Effector memory CD4-positive, alpha-beta T cell (primary cell): ENCODE results near the gene CHTF18.

Experiments used
- DNase-seq, 3 donors: peaks; one replicate each; pipeline ENCODE4 v3.0.0-alpha.2; 2020
- H3K27ac ChIP-seq: 2 replicates; pipeline ENCODE4 v1.7.0; 2013; ENCODE audit warnings: mild to moderate bottlenecking, low read length, moderate library complexity; ENCODE audit not compliant: insufficient read depth, poor library complexity, severe bottlenecking
- H3K27me3 ChIP-seq: replicated peaks from 2 replicates; pipeline ENCODE4 v1.7.0; 2013; ENCODE audit warnings: mild to moderate bottlenecking, low read length; ENCODE audit not compliant: insufficient read depth, control insufficient read depth, poor library complexity, severe bottlenecking
- H3K36me3 ChIP-seq: 2 replicates; pipeline ENCODE4 v1.7.0; 2013; ENCODE audit warnings: mild to moderate bottlenecking, low read length, moderate library complexity; ENCODE audit not compliant: control insufficient read depth, insufficient read depth
- H3K4me1 ChIP-seq: 2 replicates; pipeline ENCODE4 v1.7.0; 2013; ENCODE audit warnings: low read length, mild to moderate bottlenecking; ENCODE audit not compliant: control insufficient read depth, insufficient read depth, poor library complexity, severe bottlenecking
- H3K4me3 ChIP-seq: 2 replicates; pipeline ENCODE4 v1.7.0; 2013; ENCODE audit warnings: low read length, low read depth, mild to moderate bottlenecking; ENCODE audit not compliant: insufficient read depth, poor library complexity, severe bottlenecking
- H3K9me3 ChIP-seq: 2 replicates; pipeline ENCODE4 v1.7.0; 2013; ENCODE audit warnings: mild to moderate bottlenecking, low read length, moderate library complexity; ENCODE audit not compliant: control insufficient read depth

Gene CHTF18

GRCh38 chr16:799111-799947 lies 10.9 kb downstream of the CHTF18 start:
- H3K27me3 ChIP-seq = peaks cover 25% of the 10 kb centered on the region
- no peak for DNase-seq
- H3K4me3 ChIP-seq = no peak overlapping the region

GRCh38 chr16:799948-800833 lies 11.8 kb downstream of the CHTF18 start, which contains the start of gene GNG13:
Gene GNG13, minus strand, starts transcription at chr16:800734. Its CDS starts 1,657 bp downstream, at chr16:799077.
- Histone ChIP-seq H3K36me3 (no peaks in the 10 kb centered on the region), H3K9me3 (no peaks in the 10 kb centered on the region), H3K4me1 (peaks cover 5% of the 10 kb centered on the region), H3K27ac (no peak within 1 kb of the TSS), H3K4me3 (no peak within 1 kb of the TSS), H3K27me3 (peaks cover 25% of the 10 kb centered on the region)
- no peak for DNase-seq

More at GRCh38 chr16:799111-799947, 10.9 kb downstream of the CHTF18 start:
- H3K27ac ChIP-seq = no peak overlapping the region
- no peaks in the 10 kb centered on the region for H3K9me3 ChIP-seq
- no peaks in the 10 kb centered on the region for H3K36me3 ChIP-seq
- peaks cover 5% of the 10 kb centered on the region for H3K4me1 ChIP-seq

GRCh38 chr16:800834-801511 lies 12.6 kb downstream of the CHTF18 start:
- Histone ChIP-seq H3K36me3 (no peaks in the 10 kb centered on the region), H3K4me1 (peaks cover 5% of the 10 kb centered on the region), H3K4me3 (no peak overlapping the region), H3K27ac (no peak overlapping the region), H3K27me3 (peaks cover 25% of the 10 kb centered on the region), H3K9me3 (no peaks in the 10 kb centered on the region)
- no peak for DNase-seq

- no peak for DNase-seq
- Histone ChIP-seq H3K4me3 (no peak overlapping the region), H3K27ac (no peak overlapping the region), H3K27me3 (peaks cover 25% of the 10 kb centered on the region), H3K36me3 (no peaks in the 10 kb centered on the region), H3K4me1 (peaks cover 5% of the 10 kb centered on the region), H3K9me3 (no peaks in the 10 kb centered on the region)
Measured at GRCh38 chr16:801584-802363, 13.4 kb downstream of the CHTF18 start.

- no peak overlapping the region for H3K4me3 ChIP-seq
- no peak overlapping the region for H3K27ac ChIP-seq
- peaks cover 25% of the 10 kb centered on the region for H3K27me3 ChIP-seq
- H3K36me3 ChIP-seq = no peaks in the 10 kb centered on the region
- H3K4me1 ChIP-seq = peaks cover 9% of the 10 kb centered on the region
- no peaks in the 10 kb centered on the region for H3K9me3 ChIP-seq
- DNase-seq = no peak
Measured at GRCh38 chr16:802461-802860, 14.0 kb downstream of the CHTF18 start.

- H3K9me3 ChIP-seq = no peaks in the 10 kb centered on the region
- H3K27ac ChIP-seq = no peak overlapping the region
- peaks cover 12% of the 10 kb centered on the region for H3K4me1 ChIP-seq
- H3K4me3 ChIP-seq = no peak overlapping the region
- no peak for DNase-seq
- no peaks in the 10 kb centered on the region for H3K36me3 ChIP-seq
- H3K27me3 ChIP-seq = peaks cover 25% of the 10 kb centered on the region
Measured at GRCh38 chr16:802914-803753, 14.7 kb downstream of the CHTF18 start.

GRCh38 chr16:803754-804080 lies 15.3 kb downstream of the CHTF18 start:
- no peaks in the 10 kb centered on the region for H3K9me3 ChIP-seq
- H3K27ac ChIP-seq = no peak overlapping the region
- H3K4me3 ChIP-seq = no peak overlapping the region
- H3K4me1 ChIP-seq = peaks cover 16% of the 10 kb centered on the region
- no peaks in the 10 kb centered on the region for H3K36me3 ChIP-seq
- no peak for DNase-seq
- H3K27me3 ChIP-seq = peaks cover 25% of the 10 kb centered on the region

GRCh38 chr16:804193-805048 lies 16.0 kb downstream of the CHTF18 start:
- Histone ChIP-seq H3K9me3 (no peaks in the 10 kb centered on the region), H3K4me1 (peaks cover 16% of the 10 kb centered on the region), H3K4me3 (no peak overlapping the region), H3K27me3 (peaks cover 25% of the 10 kb centered on the region), H3K36me3 (no peaks in the 10 kb centered on the region), H3K27ac (no peak overlapping the region)
- no peak for DNase-seq
